PC-9 (cell line): ENCODE measurements around the gene GALNT9.

Experiments used
- CTCF ChIP-seq: fragments of 200-600 bp; sonication (generic); conservative IDR thresholded peaks from 2 replicates; pipeline ENCODE4 v1.6.1; 2017; ENCODE audit warnings: mixed run types, antibody characterized with exemption, mild to moderate bottlenecking, moderate library complexity
- EZH2 ChIP-seq: fragments of 200-600 bp; sonication (generic); IDR thresholded peaks from 2 replicates; pipeline ENCODE4 v1.8.0; 2017; ENCODE audit warnings: antibody characterized with exemption, low read depth

DNA sequence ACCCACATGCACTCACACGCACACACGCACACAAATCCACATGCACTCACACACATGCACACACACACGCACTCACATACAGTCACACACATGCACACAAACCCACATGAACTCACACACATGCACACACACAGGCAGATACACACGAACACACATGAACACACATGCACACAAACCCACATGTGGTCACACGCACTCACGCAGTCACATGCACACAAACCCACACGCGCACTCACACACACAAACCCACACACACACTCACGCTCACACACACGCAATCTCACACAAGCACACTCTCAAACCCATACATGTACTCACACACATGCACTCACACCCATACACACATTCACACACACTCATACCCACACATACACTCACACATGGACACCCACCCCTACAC is 61.5 kb downstream of the GALNT9 start:
- TF ChIP-seq CTCF = no peak
- TF ChIP-seq EZH2 = no peak
